ENCODE data around the gene CTAGE4. TPM values are rescaled to one million over a fixed set of nuclear protein-coding genes. Genes with fewer than 3 reads are reported as not detected.
"Not testable (repeated sequence)": the region's sequence is repeated elsewhere in the genome, so short reads cannot be mapped to it uniquely, and the experiment has no call there.

Gene CTAGE4
- total RNA-seq, 4 donors from 2014 or later, result 1.5 to 8.6 (median 3.9) TPM

DNA sequence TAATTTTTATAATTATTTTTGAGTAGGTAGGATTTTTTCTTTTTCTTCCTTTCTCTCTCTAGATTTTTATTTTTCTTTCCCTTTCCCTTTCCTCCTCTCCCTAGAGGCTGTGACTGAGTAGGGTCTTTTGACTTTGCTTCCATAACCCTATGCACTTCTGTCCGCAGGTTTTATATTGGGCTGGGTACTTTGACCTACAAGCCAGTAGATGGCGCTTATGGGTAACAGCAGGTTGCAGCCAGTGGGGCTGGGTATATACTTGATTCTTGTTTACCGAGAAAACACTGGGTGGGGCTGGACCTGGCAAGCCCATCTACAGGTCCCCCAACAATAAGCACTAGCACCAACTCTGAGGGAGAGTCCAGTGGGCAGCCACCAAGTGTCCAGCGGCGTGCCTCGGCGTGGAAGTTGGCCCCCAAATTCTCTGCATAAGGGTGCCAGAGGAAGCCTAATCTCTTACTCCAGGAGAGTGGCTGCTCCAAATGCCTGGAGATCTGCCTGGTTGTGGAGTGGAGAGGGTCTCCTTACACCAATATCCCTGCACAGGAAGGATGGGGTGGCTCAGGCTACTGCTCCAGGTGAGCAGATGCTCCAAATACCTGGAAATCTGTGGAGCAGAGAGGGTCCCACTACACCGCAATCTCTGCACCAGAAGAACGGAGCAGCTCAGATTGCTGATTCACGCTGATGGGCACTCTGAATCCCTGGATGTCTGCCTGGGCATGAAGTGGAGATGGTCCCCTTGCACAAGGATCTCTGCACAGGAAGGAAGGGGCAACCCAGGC, 4.7 kb upstream of the CTAGE4 start:
- intact Hi-C loops (cut with DNase I); H3K9me3 ChIP-seq; H3K27me3 ChIP-seq; H3K36me3 ChIP-seq; H3K4me3 ChIP-seq; H3K27ac ChIP-seq; H3K4me1 ChIP-seq; DNase-seq: not testable (repeated sequence)
- WGBS, 2 donors, result 0% methylated on average over 1 of the region's 10 CpGs; no CpG with 5 or more reads in 1 of the 2 donors
- peak in 5 of 6 experiments; percentile 25 to 69 (median 40) for TF ChIP-seq CTCF (IDR thresholded peaks at IDR 0.05)

- DNase-seq; intact Hi-C loops (cut with DNase I); H3K4me1 ChIP-seq; H3K27me3 ChIP-seq; H3K9me3 ChIP-seq; H3K27ac ChIP-seq; H3K36me3 ChIP-seq; H3K4me3 ChIP-seq: not testable (repeated sequence)
- no CpG with 5 or more reads among the region's 2 CpGs for WGBS, 2 donors
Observed at GRCh38 chr7:144179165-144179479, 4.1 kb upstream of the CTAGE4 start.

- intact Hi-C loops (cut with DNase I); DNase-seq: not testable (repeated sequence)
- no CpG with 5 or more reads among the region's 5 CpGs for WGBS, 2 donors
Observed at GRCh38 chr7:144187848-144188247, 4.6 kb downstream of the CTAGE4 start.

DNA sequence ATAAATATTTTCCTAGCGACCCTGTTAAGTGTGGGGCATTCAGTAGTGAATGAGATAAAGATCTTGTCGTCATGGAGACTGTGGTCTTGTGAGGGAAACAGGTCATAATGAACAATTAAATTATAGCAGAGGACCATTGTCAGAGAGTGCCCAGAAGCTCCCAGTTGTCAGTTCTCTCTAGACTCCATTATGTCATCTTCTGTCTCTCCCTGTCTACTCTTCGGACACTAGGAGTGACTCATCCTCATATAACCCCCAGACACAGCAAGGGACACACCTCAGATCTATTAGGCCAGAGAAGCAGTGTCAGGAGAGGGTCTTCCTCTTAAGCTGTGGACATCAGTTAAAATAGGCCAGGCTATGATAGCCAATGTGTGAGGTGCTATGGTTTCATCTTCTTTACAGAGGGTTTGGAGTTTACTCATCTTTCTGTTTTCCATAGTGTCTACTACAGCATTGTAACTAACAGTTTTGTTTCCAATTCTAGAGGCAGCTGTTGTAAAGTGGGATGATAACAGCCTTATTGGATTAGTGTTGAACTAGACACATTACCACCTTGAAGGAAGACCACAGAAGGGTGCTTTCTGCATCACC, 5.4 kb downstream of the CTAGE4 start:
- H3K36me3 ChIP-seq; H3K27me3 ChIP-seq; H3K4me3 ChIP-seq; H3K4me1 ChIP-seq; H3K9me3 ChIP-seq; H3K27ac ChIP-seq; intact Hi-C loops (cut with DNase I); DNase-seq: not testable (repeated sequence)
- WGBS, 2 donors, result no CpG with 5 or more reads among the region's 3 CpGs

More at GRCh38 chr7:144187848-144188247, 4.6 kb downstream of the CTAGE4 start:
- H3K27ac ChIP-seq, H3K9me3 ChIP-seq, H3K27me3 ChIP-seq, H3K36me3 ChIP-seq, H3K4me1 ChIP-seq, H3K4me3 ChIP-seq: not testable (repeated sequence)

- H3K27ac ChIP-seq; H3K4me1 ChIP-seq; H3K9me3 ChIP-seq; H3K27me3 ChIP-seq; H3K4me3 ChIP-seq; H3K36me3 ChIP-seq; intact Hi-C loops (cut with DNase I); DNase-seq: not testable (repeated sequence)
- WGBS, 2 donors, result no CpG with 5 or more reads among the region's 11 CpGs
Observed at GRCh38 chr7:144193782-144194181, 10.5 kb downstream of the CTAGE4 start.

- H3K4me3 ChIP-seq; H3K36me3 ChIP-seq; H3K27ac ChIP-seq; H3K27me3 ChIP-seq; intact Hi-C loops (cut with DNase I); DNase-seq; H3K4me1 ChIP-seq; H3K9me3 ChIP-seq: not testable (repeated sequence)
- WGBS, 2 donors, result no CpG with 5 or more reads among the region's 6 CpGs
Observed at GRCh38 chr7:144194453-144194852, 11.2 kb downstream of the CTAGE4 start.

GRCh38 chr7:144195212-144195872, 12.1 kb downstream of the CTAGE4 start, which contains the start of gene ARHGEF35:
Gene ARHGEF35 (minus strand): TSS chr7:144195833. CDS start chr7:144188383, 7,450 bp downstream.
- H3K36me3 ChIP-seq; H3K4me1 ChIP-seq; DNase-seq; H3K9me3 ChIP-seq; intact Hi-C loops (cut with DNase I); H3K27me3 ChIP-seq: not testable (repeated sequence)
- peak within 1 kb of the TSS in 1 of 4 donors; percentile 42 for H3K4me3 ChIP-seq
- peak within 1 kb of the TSS in 1 of 4 donors; percentile 65 for H3K27ac ChIP-seq
- no CpG with 5 or more reads among the region's 51 CpGs for WGBS, 2 donors

GRCh38 chr7:144198934-144199333, 15.7 kb downstream of the CTAGE4 start:
- H3K36me3 ChIP-seq; H3K27ac ChIP-seq; H3K4me1 ChIP-seq; H3K9me3 ChIP-seq; H3K27me3 ChIP-seq; DNase-seq; intact Hi-C loops (cut with DNase I); H3K4me3 ChIP-seq: not testable (repeated sequence)
- WGBS, 2 donors, result 31 to 33% methylated on average over 3 of the region's 4 CpGs

DNA sequence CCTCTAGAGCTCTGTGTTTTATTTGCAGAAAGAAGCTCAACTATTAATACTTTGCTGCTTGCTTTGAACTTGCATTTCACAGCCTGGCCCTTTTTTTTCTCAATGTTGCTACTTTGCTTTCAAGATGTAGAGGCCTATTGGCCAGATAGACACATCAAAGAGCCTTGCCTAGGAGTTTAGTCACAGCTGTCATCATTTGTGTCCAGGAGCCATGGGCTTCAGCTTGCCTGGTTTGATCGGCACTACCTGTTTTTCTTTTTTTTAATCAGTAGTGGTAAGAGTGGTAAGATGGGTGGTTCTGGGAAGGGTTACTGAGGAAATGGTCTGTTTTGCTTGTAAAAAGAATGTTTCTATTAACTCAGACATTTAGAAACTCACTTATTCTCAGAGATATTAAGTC, 18.7 kb downstream of the CTAGE4 start:
- WGBS, 2 donors, result no CpG with 5 or more reads among the region's 1 CpG
- DNase-seq; H3K36me3 ChIP-seq; H3K4me3 ChIP-seq; H3K27me3 ChIP-seq; H3K27ac ChIP-seq; intact Hi-C loops (cut with DNase I); H3K4me1 ChIP-seq; H3K9me3 ChIP-seq: not testable (repeated sequence)

GRCh38 chr7:144203086-144203485, 19.8 kb downstream of the CTAGE4 start:
- H3K36me3 ChIP-seq; H3K27me3 ChIP-seq; DNase-seq; H3K27ac ChIP-seq; H3K9me3 ChIP-seq; H3K4me1 ChIP-seq; H3K4me3 ChIP-seq; intact Hi-C loops (cut with DNase I): not testable (repeated sequence)
- no CpG with 5 or more reads among the region's 3 CpGs for WGBS, 2 donors

DNA sequence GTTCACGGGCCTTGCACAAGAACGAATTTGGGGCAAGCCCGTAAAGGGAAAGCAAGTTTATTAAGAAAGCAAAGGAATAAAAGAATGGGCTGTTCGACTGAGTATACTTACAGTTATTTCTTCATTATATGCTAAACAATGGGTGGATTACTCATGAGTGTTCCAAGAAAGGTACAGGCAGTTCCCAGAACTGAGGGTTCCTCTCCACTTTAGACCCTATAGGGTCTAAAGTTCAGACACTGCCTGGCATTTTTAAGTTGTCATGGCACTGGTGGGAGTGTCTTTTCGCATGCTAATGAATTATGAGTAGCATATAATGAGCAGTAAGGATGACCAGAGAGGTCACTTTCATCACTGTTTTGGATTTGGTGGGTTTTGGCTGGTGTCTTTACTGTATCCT, 22.0 kb downstream of the CTAGE4 start:
- H3K4me1 ChIP-seq; H3K36me3 ChIP-seq; H3K4me3 ChIP-seq; H3K9me3 ChIP-seq; intact Hi-C loops (cut with DNase I); H3K27ac ChIP-seq; H3K27me3 ChIP-seq; DNase-seq: not testable (repeated sequence)
- WGBS, 2 donors, result no CpG with 5 or more reads among the region's 5 CpGs

- H3K36me3 ChIP-seq; H3K27ac ChIP-seq; H3K4me3 ChIP-seq; H3K9me3 ChIP-seq; intact Hi-C loops (cut with DNase I); H3K27me3 ChIP-seq; DNase-seq; H3K4me1 ChIP-seq: not testable (repeated sequence)
Observed at GRCh38 chr7:144217200-144217599, 33.9 kb downstream of the CTAGE4 start.

Data from esophagus squamous epithelium (tissue), 5 donors.